Measurements from ENCODE around the gene CHIA.
"Not testable (repeated sequence)": the region's sequence is repeated elsewhere in the genome, so short reads cannot be mapped to it uniquely, and the experiment has no call there.

CHIA gene

GRCh38 chr1:111346089-111346885 lies 55.6 kb downstream of the CHIA start:
- peak; percentile 42 for TF ChIP-seq CTCF (conservative IDR thresholded peaks at IDR 0.05; ENCODE audit: low read depth, low read length)
- DNase-seq (ENCODE audit: low read depth): peak; percentile 90
- peak overlapping the region; percentile 68 for H3K4me3 ChIP-seq (ENCODE audit: low read depth, low read length)

- TF ChIP-seq CTCF (conservative IDR thresholded peaks at IDR 0.05; ENCODE audit: low read depth, low read length): no peak
- DNase-seq (ENCODE audit: low read depth): peak; percentile 1
- H3K4me3 ChIP-seq (ENCODE audit: low read depth, low read length): no peak overlapping the region
Measured at GRCh38 chr1:111347026-111347425, 56.4 kb downstream of the CHIA start.

GRCh38 chr1:111351700-111352099 lies 61.0 kb downstream of the CHIA start:
- H3K4me3 ChIP-seq (ENCODE audit: low read depth, low read length): no peak overlapping the region
- TF ChIP-seq CTCF (conservative IDR thresholded peaks at IDR 0.05; ENCODE audit: low read depth, low read length): no peak
- no peak for DNase-seq (ENCODE audit: low read depth)

GRCh38 chr1:111354584-111354983 lies 63.9 kb downstream of the CHIA start:
- DNase-seq (ENCODE audit: low read depth): no peak
- TF ChIP-seq CTCF (conservative IDR thresholded peaks at IDR 0.05; ENCODE audit: low read depth, low read length): no peak
- H3K4me3 ChIP-seq (ENCODE audit: low read depth, low read length): no peak overlapping the region

GRCh38 chr1:111358964-111359363 lies 68.3 kb downstream of the CHIA start:
- TF ChIP-seq CTCF (conservative IDR thresholded peaks at IDR 0.05; ENCODE audit: low read depth, low read length): no peak
- H3K4me3 ChIP-seq (ENCODE audit: low read depth, low read length): no peak overlapping the region
- DNase-seq (ENCODE audit: low read depth): no peak

GRCh38 chr1:111359376-111359775 lies 68.7 kb downstream of the CHIA start:
- DNase-seq (ENCODE audit: low read depth): no peak
- H3K4me3 ChIP-seq (ENCODE audit: low read depth, low read length): no peak overlapping the region
- TF ChIP-seq CTCF (conservative IDR thresholded peaks at IDR 0.05; ENCODE audit: low read depth, low read length): no peak

GRCh38 chr1:111360257-111360656 lies 69.6 kb downstream of the CHIA start:
- H3K4me3 ChIP-seq (ENCODE audit: low read depth, low read length); DNase-seq (ENCODE audit: low read depth): not testable (repeated sequence)

Measured in choroid plexus epithelial cell (primary cell).